ENCODE measurements around the gene ID1. TPM values are rescaled to one million over a fixed set of nuclear protein-coding genes. Genes with fewer than 3 reads are reported as not detected.

The ID1 gene
- 338 to 530 TPM (median 447 TPM) in 5 replicates for total RNA-seq (2022; extraction: Qiagen RNA extraction)

GRCh38 chr20:31605031-31605901, at the start of gene ID1:
Gene ID1 (plus strand): TSS chr20:31605289. CDS start chr20:31605388, 99 bp downstream.

GRCh38 chr20:31637660-31638059, 32.6 kb downstream of the ID1 start, which contains the start of gene COX4I2:
Gene COX4I2 (plus strand): TSS chr20:31637912. CDS start chr20:31639018, 1,106 bp downstream.

Other genes with a start within 250 kb of the ID1 start
- not detected in 5 replicates for gene DEFB118, start 236.7 kb upstream of the ID1 start, total RNA-seq (2022; extraction: Qiagen RNA extraction)
- not detected in 5 replicates for gene DEFB119, start 214.7 kb upstream of the ID1 start, total RNA-seq (2022; extraction: Qiagen RNA extraction)
- not detected in 5 replicates for gene DEFB121, start 199.1 kb upstream of the ID1 start, total RNA-seq (2022; extraction: Qiagen RNA extraction)
- gene DEFB123, start 164.7 kb upstream of the ID1 start, total RNA-seq (2022; extraction: Qiagen RNA extraction): not detected in 5 replicates
- gene DEFB124, start 130.2 kb upstream of the ID1 start, total RNA-seq (2022; extraction: Qiagen RNA extraction): 0.38 to 1.1 TPM (median 0.76 TPM) in 3 of 5 replicates, not detected in the others
- 0.67 to 0.99 TPM (median 0.78 TPM) in 5 replicates for gene REM1, start 130.0 kb upstream of the ID1 start, total RNA-seq (2022; extraction: Qiagen RNA extraction)
- 201 to 262 TPM (median 242 TPM) in 5 replicates for gene HM13, start 90.8 kb upstream of the ID1 start, total RNA-seq (2022; extraction: Qiagen RNA extraction)
- gene COX4I2, start 32.6 kb downstream of the ID1 start, total RNA-seq (2022; extraction: Qiagen RNA extraction): not detected in 5 replicates
- 276 to 351 TPM (median 289 TPM) in 5 replicates for gene BCL2L1, start 117.6 kb downstream of the ID1 start, total RNA-seq (2022; extraction: Qiagen RNA extraction)
- 97.7 to 131 TPM (median 102 TPM) in 5 replicates for gene TPX2, start 134.0 kb downstream of the ID1 start, total RNA-seq (2022; extraction: Qiagen RNA extraction)
- gene MYLK2, start 214.1 kb downstream of the ID1 start, total RNA-seq (2022; extraction: Qiagen RNA extraction): 0.52 to 0.66 TPM (median 0.58 TPM) in 5 replicates
- gene FOXS1, start 240.3 kb downstream of the ID1 start, total RNA-seq (2022; extraction: Qiagen RNA extraction): 0.20 to 0.42 TPM (median 0.39 TPM) in 5 replicates

Data from A549 treated with Hydrocortisone at 1 μM for 4 hours (cell line).